HG02678 (cell line): Measurements from ENCODE around the gene MEPCE.

Source experiments
- ATAC-seq: cut with Tn5 transposase; IDR thresholded peaks from one replicate; pipeline ENCODE4 v1.9.1; 2021; ENCODE audit warnings: mild to moderate bottlenecking, moderate library complexity; ENCODE audit not compliant: unreplicated experiment

The MEPCE gene

GRCh38 chr7:100456562-100456961 is 26.9 kb downstream of the MEPCE start:
- no peak for ATAC-seq

DNA sequence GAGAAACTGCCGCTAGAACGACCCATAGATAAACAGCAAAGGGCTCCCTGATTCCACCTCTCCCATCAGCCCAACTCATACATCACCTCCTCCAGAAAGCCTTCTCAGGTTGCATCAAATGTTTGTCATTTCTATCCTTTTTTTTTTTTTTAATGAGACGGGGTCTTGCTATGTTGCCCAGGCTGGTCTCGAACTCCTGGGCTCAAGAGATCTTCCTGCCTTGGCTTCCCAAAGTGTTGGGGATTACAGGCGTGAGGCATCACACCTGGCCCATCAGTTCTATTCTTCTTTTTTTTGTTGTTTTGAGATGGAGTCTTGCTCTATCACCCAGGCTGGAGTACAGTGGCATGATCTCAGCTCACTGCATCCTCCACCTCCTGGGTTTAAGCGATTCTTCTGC is 27.4 kb downstream of the MEPCE start:
- ATAC-seq, result no peak

DNA sequence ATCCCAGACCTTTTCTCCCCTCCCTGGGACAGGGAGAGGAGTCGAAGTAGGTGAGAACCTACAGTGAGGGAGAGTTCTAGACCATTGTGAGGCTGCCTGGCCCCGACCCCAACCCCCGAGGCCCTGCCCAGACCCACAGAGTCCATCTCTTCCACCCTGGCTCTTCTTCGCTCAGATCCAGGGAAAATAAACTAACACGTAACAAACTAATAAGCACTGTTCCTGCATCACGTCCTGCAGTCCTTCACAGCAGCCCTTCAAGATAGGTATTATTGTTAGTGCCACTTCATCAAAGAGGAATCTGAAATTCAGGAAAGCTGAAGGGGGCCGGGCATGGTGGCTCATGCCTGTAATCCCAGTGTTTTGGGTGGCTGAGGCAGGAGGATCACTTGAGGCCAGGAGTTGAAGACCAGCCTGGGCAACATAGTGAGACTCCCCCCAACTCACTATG is 34.6 kb downstream of the MEPCE start, which contains the start of gene SPACDR:
Gene SPACDR, minus strand, starts transcription at position 51 of the 451 bp plus-strand sequence. CDS start 235 bp downstream, outside the sequence.
- ATAC-seq, result no peak

DNA sequence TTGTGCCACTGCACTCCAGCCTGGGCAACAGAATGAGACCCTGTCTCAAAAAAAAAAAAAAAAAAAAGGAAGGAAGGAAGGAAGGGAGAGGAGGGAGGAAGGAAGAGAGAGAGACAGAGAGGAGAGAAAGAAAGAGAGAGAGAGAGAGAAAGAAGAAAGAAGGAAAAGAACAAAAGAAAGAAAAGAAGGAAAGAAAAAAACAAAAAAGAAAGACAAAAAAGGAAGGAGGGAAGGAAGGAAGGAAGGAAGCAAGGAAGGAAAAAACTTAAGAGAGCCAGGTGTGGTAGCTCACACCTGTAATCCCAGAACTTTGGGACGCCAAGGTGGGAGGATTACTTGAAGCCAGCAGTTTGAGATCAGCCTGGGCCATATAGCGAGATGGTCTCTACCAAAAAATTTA is 35.2 kb downstream of the MEPCE start:
- no peak for ATAC-seq

DNA sequence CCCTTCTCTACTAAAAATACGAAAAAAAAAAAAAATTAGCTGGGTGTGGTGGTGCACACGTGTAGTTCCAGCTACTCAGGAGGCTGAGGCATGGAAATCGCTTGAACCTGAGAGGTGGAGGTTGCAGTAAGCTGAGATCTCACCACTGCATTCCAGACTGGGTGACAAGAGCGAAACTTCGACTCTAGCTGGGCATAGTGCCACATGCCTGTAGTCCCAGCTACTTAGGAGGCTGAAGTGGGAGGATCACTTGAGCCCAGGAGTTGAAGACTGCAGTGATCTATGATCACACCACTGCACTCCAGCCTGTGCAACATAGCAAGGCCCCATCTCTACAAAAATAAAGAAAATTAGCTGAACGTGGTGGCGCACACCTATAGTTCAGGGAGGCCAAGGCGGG is 35.7 kb downstream of the MEPCE start:
- ATAC-seq, result no peak

GRCh38 chr7:100465702-100466311 is 36.2 kb downstream of the MEPCE start:
- ATAC-seq, result no peak

GRCh38 chr7:100466653-100467605 is 37.3 kb downstream of the MEPCE start:
- ATAC-seq, result no peak

GRCh38 chr7:100467638-100468373 is 38.2 kb downstream of the MEPCE start:
- ATAC-seq, result no peak

DNA sequence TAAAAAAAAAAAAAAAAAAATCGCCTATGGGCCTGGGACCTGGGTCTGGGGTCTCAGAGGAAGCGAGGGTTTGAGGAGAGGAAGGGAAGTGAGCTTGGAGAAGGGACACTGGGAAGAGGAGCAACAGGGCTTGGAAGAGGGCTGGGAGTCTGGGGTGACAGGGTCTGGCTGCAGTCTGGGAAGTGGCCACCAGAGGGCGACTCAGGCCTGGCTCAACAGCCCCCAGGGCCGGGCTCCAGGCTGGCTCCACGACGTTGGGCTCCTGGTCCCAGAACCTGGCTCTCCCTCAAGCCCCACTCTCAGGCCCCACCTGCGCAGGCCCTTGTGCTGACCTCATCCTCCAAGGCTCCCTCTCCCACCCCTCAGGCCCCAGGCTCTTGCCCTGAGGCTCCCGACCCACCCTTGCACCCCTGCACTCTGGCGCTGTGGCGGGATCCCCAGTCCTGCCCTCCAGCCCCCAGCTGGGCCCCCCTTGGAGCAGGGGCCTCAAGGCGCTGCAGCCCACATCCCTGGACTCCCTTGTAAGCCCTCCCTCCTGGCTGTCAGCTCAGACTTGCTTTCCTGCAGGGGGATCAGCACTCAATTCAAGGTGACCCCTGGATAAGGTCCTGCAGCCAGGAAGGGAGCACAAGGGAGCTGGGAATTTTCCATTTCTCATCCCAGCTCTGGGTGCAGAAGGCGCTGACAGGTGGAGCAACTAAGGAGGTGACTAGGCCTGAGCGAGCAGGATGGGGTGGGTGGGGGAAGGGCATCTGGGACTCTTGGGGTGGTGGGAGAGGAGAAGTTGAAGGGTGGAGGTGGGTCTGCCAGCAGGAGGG is 39.8 kb downstream of the MEPCE start:
- ATAC-seq, result peak; percentile 68

DNA sequence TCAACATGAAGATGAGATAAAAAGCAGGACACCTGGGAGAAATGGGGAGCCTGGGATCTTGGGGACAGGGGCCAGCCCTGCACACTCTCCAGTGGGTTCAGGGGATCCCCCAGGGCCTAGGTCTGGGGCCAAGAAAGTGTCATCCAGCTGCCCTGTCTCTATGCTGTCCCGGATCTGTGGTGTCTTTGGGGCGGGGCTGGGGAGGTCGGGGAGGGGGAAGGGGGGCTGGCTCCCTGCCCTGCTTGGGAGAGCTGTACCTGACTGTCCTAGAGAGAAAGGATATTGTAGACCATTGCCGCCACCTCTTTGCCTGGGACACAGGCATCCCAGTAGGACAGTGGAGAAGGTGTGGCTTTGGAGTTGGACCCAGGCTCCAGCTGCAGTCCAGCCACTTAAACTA is 41.4 kb downstream of the MEPCE start:
- no peak for ATAC-seq

GRCh38 chr7:100472121-100472851 is 42.7 kb downstream of the MEPCE start:
- ATAC-seq, result no peak

DNA sequence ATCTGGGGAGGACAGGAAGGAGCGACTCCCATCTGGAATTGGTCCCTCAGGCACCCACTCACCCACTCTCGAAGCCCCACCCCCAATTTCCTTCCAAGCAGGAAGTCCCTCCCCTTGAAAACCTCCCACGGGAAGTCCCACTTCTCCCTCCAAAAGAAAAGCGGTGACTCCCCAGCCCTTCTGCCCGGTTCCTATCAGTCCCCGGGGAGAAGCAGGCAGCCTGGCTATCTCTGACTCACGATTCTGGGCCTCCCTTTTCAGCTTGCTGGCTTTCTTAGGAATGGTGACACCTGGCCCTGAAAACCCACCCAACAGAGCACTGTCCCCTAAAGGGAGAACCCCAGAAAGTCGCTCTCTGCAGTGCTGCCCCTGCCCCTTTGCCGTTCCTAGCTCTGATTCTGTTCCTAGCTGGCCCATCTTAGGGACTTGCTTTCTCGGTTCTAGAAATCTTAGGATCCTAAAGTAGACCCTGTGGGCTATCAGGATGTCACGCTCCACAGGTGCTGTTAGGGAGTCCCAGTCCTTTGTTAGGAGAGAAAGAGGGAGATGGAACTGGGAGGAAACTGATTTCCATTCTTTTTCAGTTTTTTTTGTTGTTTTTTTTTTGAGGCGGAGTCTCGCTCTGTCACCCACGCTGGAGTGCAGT is 43.3 kb downstream of the MEPCE start:
- ATAC-seq, result no peak

GRCh38 chr7:100475549-100475948 is 45.9 kb downstream of the MEPCE start:
- no peak for ATAC-seq

GRCh38 chr7:100476101-100476780 is 46.6 kb downstream of the MEPCE start:
- no peak for ATAC-seq

GRCh38 chr7:100476903-100477870 is 47.6 kb downstream of the MEPCE start:
- no peak for ATAC-seq

GRCh38 chr7:100477871-100478267 is 48.2 kb downstream of the MEPCE start:
- ATAC-seq, result no peak

- peak; percentile 64 for ATAC-seq
These were observed 49.5 kb downstream of the MEPCE start, which contains the start of gene TSC22D4 for GRCh38 chr7:100478958-100479660. TSC22D4 (minus strand) TSS chr7:100479214; CDS start chr7:100478038, 1,176 bp downstream.
